Endothelial cell of umbilical vein (primary cell): ENCODE measurements around the gene BTLA. TPM values are rescaled to one million over a fixed set of nuclear protein-coding genes. Genes with fewer than 3 reads are reported as not detected.

Source experiments
- BruUV-seq: library from RNA; stranded (reverse); fragments of 400-500 nt; replicated peaks from 2 replicates; lab custom pipeline; 2021; lab: Mats Ljungman, UMichigan
- CTCF ChIA-PET: fragments of 300-600, 350-600 bp; sonication (Branson Sonifier 250); formaldehyde crosslinking; loops from one replicate; lab custom pipeline; 2021; ENCODE audit warnings: antibody characterized with exemption, inconsistent platforms; lab: Charles Lee
- POLR2A ChIA-PET: fragments of 300-600, 350-600 bp; sonication (Branson Sonifier 250); formaldehyde crosslinking; loops from one replicate; lab custom pipeline; 2021; ENCODE audit warnings: antibody characterized with exemption, inconsistent platforms; lab: Charles Lee
- DNase-seq: peaks from one replicate; pipeline ENCODE4 v3.0.0-alpha.2; 2011; ENCODE audit warnings: low read depth, low spot score
- FAIRE-seq: peaks from 2 replicates; lab custom pipeline; 2011; peaks lifted over from hg19 to GRCh38; lab: Jason Lieb, UNC
- H2AFZ ChIP-seq: 2 replicates; pipeline ENCODE4 v1.6.0; 2012; ENCODE audit warnings: low read depth, low read length, control low read depth, inconsistent platforms
- H3K27ac ChIP-seq: 2 replicates; pipeline ENCODE4 v1.5.1; 2011; ENCODE audit warnings: low read depth, mild to moderate bottlenecking, control low read depth, low read length, moderate library complexity; ENCODE audit not compliant: insufficient read depth
- H3K27me3 ChIP-seq, 2 experiments: 2 replicates each; pipeline versions ENCODE4 v1.6.0 to v1.6.1; 2011; ENCODE audit warnings: low read length in 2 of 2, mixed read lengths in 1 of 2; ENCODE audit not compliant: control insufficient read depth in 2 of 2, insufficient read depth in 2 of 2
- H3K36me3 ChIP-seq, 2 experiments: 2 replicates in 1 of 2; 3 replicates in 1 of 2; pipeline ENCODE4 v1.5.1; 2011; ENCODE audit warnings: low read length in 2 of 2, mild to moderate bottlenecking in 1 of 2, moderate library complexity in 1 of 2; ENCODE audit not compliant: control insufficient read depth in 2 of 2, insufficient read depth in 2 of 2; ENCODE audit errors: extremely low read depth in 1 of 2
- H3K4me1 ChIP-seq: 3 replicates; pipeline ENCODE4 v1.5.1; 2011; ENCODE audit warnings: mild to moderate bottlenecking, low read length; ENCODE audit not compliant: control insufficient read depth, insufficient read depth; ENCODE audit errors: extremely low read depth
- H3K4me2 ChIP-seq: 2 replicates; pipeline ENCODE4 v1.6.1; 2011; ENCODE audit warnings: low read length, control low read depth, mixed read lengths; ENCODE audit not compliant: insufficient read depth
- H3K4me3 ChIP-seq, 3 experiments: fragments of 200-600 bp in 1 of 3; sonication (generic), shearing (Covaris generic) in 1 of 3; replicated peaks in 1 of 3; 2 replicates each; pipeline ENCODE4 v1.5.1; 2011 to 2016; ENCODE audit warnings: control low read depth in 3 of 3, low read length in 3 of 3, mild to moderate bottlenecking in 2 of 3, inconsistent platforms in 1 of 3, low read depth in 1 of 3, moderate library complexity in 1 of 3; ENCODE audit not compliant: insufficient read depth in 1 of 3
- H3K79me2 ChIP-seq: 2 replicates; pipeline ENCODE4 v1.6.0; 2012; ENCODE audit warnings: low read length, inconsistent platforms; ENCODE audit not compliant: control insufficient read depth, insufficient read depth
- H3K9ac ChIP-seq: replicated peaks from 2 replicates; pipeline ENCODE3; 2011; ENCODE audit warnings: low read length, control low read depth; ENCODE audit not compliant: insufficient read depth; ENCODE audit errors: extremely low read depth
- H3K9me1 ChIP-seq: replicated peaks from 3 replicates; pipeline ENCODE4 v1.6.0; 2011; ENCODE audit warnings: mild to moderate bottlenecking, low read length; ENCODE audit not compliant: control insufficient read depth, insufficient read depth; ENCODE audit errors: extremely low read depth
- H3K9me3 ChIP-seq: replicated peaks from 2 replicates; pipeline ENCODE4 v1.5.1; 2012; ENCODE audit warnings: low read length, inconsistent platforms; ENCODE audit not compliant: control insufficient read depth, insufficient read depth
- H4K20me1 ChIP-seq: replicated peaks from 2 replicates; pipeline ENCODE3; 2011; ENCODE audit warnings: mild to moderate bottlenecking, low read length; ENCODE audit not compliant: control insufficient read depth, insufficient read depth; ENCODE audit errors: extremely low read depth
- EZH2 ChIP-seq: IDR thresholded peaks from 2 replicates; pipeline ENCODE4 v1.6.1; 2012; ENCODE audit warnings: borderline replicate concordance, low read depth, mild to moderate bottlenecking, moderate library complexity, low read length, inconsistent platforms; ENCODE audit not compliant: severe bottlenecking
- FOS ChIP-seq: IDR thresholded peaks from 2 replicates; pipeline ENCODE4 v1.6.1; 2011; ENCODE audit warnings: mild to moderate bottlenecking, low read length, moderate library complexity, borderline replicate concordance; ENCODE audit not compliant: insufficient read depth
- GATA2 ChIP-seq: IDR thresholded peaks from 2 replicates; pipeline ENCODE4 v1.7.0; 2011; ENCODE audit warnings: low read depth, mild to moderate bottlenecking, moderate library complexity, mixed read lengths, low read length; ENCODE audit not compliant: insufficient read length, insufficient read depth
- JUN ChIP-seq: IDR thresholded peaks from 2 replicates; pipeline ENCODE4 v1.6.1; 2011; ENCODE audit warnings: borderline replicate concordance, low read depth; ENCODE audit not compliant: insufficient read length, insufficient read depth
- MYC ChIP-seq: IDR thresholded peaks from one replicate; pipeline ENCODE4 v1.6.1; 2011; ENCODE audit warnings: mild to moderate bottlenecking, low read depth, low read length
- POLR2A ChIP-seq: IDR thresholded peaks from 2 replicates; pipeline ENCODE4 v1.6.1; 2012; ENCODE audit warnings: low read depth, mild to moderate bottlenecking, control low read depth, low read length
- POLR2AphosphoS5 ChIP-seq: IDR thresholded peaks from 2 replicates; pipeline ENCODE4 v1.6.1; 2012; ENCODE audit warnings: low read depth, mild to moderate bottlenecking, control low read depth, low read length, moderate library complexity; ENCODE audit not compliant: insufficient read depth
- dilution Hi-C: fragments of 300-500 bp; cut with MboI; formaldehyde crosslinking; loops from one replicate; pipeline ENCODE4 v1.15.0; 2019; ENCODE audit warnings: low sequenced_read_pairs; ENCODE audit not compliant: extremely low pct_ligation_motif_present
- intact Hi-C: fragments of 100-400 bp; cut with micrococcal nuclease; formaldehyde crosslinking; loops from one replicate; pipeline ENCODE4 v1.10.0; 2022
- polyA plus RNA-seq, 4 experiments: library from polyadenylated mRNA; depleted of rRNA in 3 of 4; stranded (reverse) in 3 of 4; unstranded in 1 of 4; fragments of >200 nt; gene quantifications; 2 replicates each; pipeline versions ENCODE4 v1.2.1 to v1.2.3, GENCODE V29; 2011 to 2012; ENCODE audit warnings: missing spikeins in 1 of 4
- total RNA-seq: library from RNA; stranded (reverse); gene quantifications from 2 replicates; pipeline ENCODE4 v1.2.3, GENCODE V29; 2021
- TF ChIP-seq, protein P1 (sequence below): IDR thresholded peaks from 2 replicates; pipeline ENCODE4 v1.6.1; 2011; ENCODE audit not compliant: insufficient read depth, insufficient read length
- TF ChIP-seq, protein P2 (sequence below), 2 donors: IDR thresholded peaks; 1 replicate in 1 of 2; 2 replicates in 1 of 2; pipeline ENCODE4 v1.5.1; 2011; ENCODE audit warnings: low read length in 2 of 2, mild to moderate bottlenecking in 2 of 2, moderate library complexity in 2 of 2, control low read depth in 1 of 2, inconsistent platforms in 1 of 2, low read depth in 1 of 2; ENCODE audit not compliant: insufficient read depth in 1 of 2; ENCODE audit errors: extremely low read depth in 1 of 2

The BTLA gene
- total and polyA plus RNA-seq, 2 donors (not counting 3 experiments of a cell fraction or from before 2014, with no cell fraction given): not detected

DNA sequence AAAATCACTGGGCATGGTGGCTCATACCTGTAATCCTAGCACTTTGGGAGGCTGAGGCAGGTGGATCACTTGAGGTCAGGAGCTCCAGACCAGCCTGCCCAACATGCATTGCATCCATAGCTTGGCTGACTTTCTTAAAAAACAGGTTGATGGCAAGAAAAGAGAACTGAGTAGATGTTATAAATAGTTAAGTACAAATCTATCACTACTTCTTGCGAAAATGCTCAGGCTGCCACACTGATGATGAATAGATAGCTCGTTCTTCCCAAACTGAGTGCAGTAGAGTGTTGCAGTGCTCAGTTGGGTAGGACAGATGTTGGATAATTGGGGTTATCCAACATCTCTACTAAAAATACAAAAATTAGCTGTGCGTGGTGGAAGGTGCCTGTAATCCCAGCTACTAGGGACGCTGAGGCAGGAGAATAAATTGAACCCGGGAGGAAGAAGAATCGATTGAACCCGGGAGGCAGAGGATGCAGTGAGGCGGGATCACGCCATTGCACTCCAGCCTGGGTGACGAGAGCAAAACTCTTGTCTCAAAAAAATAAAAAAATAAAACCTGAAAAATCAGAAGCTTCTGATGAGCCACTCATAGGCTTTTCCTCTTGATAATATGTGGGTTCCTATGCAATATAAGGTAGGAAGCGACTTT, 1.2 kb downstream of the BTLA start:
- no TSS peak for BruUV-seq
- Histone ChIP-seq H4K20me1 (no peaks in the 10 kb centered on the region), H3K27me3 (no peaks in the 10 kb centered on the region), H3K36me3 (no peaks in the 10 kb centered on the region), H3K9ac (no peak overlapping the region), H3K79me2 (no peaks in the 10 kb centered on the region), H2AFZ (no peak overlapping the region), H3K9me3 (no peaks in the 10 kb centered on the region), H3K4me2 (no peak overlapping the region), H3K27ac (no peak overlapping the region), H3K4me3 (no peak overlapping the region), H3K4me1 (peaks cover 18% of the 10 kb centered on the region), H3K9me1 (no peaks in the 10 kb centered on the region)
- intact Hi-C loops (no loop called here), dilution Hi-C loops (no loop called here)
- no peak for TF ChIP-seq FOS
- TF ChIP-seq GATA2: no peak
- no peak for TF ChIP-seq EZH2
- TF ChIP-seq, protein P1, sequence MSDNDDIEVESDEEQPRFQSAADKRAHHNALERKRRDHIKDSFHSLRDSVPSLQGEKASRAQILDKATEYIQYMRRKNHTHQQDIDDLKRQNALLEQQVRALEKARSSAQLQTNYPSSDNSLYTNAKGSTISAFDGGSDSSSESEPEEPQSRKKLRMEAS: no peak
- TF ChIP-seq POLR2AphosphoS5: no peak
- TF ChIP-seq JUN: no peak
- TF ChIP-seq MYC: no peak
- TF ChIP-seq POLR2A: no peak
- TF ChIP-seq, protein P2, sequence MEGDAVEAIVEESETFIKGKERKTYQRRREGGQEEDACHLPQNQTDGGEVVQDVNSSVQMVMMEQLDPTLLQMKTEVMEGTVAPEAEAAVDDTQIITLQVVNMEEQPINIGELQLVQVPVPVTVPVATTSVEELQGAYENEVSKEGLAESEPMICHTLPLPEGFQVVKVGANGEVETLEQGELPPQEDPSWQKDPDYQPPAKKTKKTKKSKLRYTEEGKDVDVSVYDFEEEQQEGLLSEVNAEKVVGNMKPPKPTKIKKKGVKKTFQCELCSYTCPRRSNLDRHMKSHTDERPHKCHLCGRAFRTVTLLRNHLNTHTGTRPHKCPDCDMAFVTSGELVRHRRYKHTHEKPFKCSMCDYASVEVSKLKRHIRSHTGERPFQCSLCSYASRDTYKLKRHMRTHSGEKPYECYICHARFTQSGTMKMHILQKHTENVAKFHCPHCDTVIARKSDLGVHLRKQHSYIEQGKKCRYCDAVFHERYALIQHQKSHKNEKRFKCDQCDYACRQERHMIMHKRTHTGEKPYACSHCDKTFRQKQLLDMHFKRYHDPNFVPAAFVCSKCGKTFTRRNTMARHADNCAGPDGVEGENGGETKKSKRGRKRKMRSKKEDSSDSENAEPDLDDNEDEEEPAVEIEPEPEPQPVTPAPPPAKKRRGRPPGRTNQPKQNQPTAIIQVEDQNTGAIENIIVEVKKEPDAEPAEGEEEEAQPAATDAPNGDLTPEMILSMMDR (IDR thresholded peaks at IDR 0.05; ENCODE audit: extremely low read depth in 1 of 2, insufficient read depth in 1 of 2, low read depth in 1 of 2, low read length in 2 of 2): no peak
- ChIA-PET POLR2A (no interaction called here), CTCF (no interaction called here)
- DNase-seq (no peak), FAIRE-seq (no peak)
